ENCODE measurements around the gene PID1.

Gene PID1

GRCh38 chr2:229179628-229180027 is 91.5 kb downstream of the PID1 start:
- no peaks in the 10 kb centered on the region for H3K27me3 ChIP-seq (ENCODE audit: insufficient read depth, poor library complexity, severe bottlenecking)
- no peak for DNase-seq (ENCODE audit: low read depth in 1 of 2, low spot score in 1 of 2)
- TF ChIP-seq POLR2AphosphoS5 (IDR thresholded peaks at IDR 0.05; ENCODE audit: low read depth) = no peak
- no peak for TF ChIP-seq REST (IDR thresholded peaks at IDR 0.05; ENCODE audit: insufficient replicate concordance, low read depth)
- no peak for TF ChIP-seq SPI1 (IDR thresholded peaks at IDR 0.05; ENCODE audit: borderline replicate concordance, low read depth)
- TF ChIP-seq CTCF (IDR thresholded peaks at IDR 0.05; ENCODE audit: insufficient read depth, low read length) = no peak
- TF ChIP-seq GABPA (IDR thresholded peaks at IDR 0.05; ENCODE audit: low read depth) = no peak
- H3K27ac ChIP-seq (replicated peaks) = no peak overlapping the region
- H3K4me3 ChIP-seq (replicated peaks; ENCODE audit: insufficient read depth, low read length) = no peak overlapping the region

- H3K4me3 ChIP-seq (replicated peaks; ENCODE audit: insufficient read depth, low read length) = no peak overlapping the region
- DNase-seq (ENCODE audit: low read depth in 1 of 2, low spot score in 1 of 2) = no peak
- no peaks in the 10 kb centered on the region for H3K27me3 ChIP-seq (ENCODE audit: insufficient read depth, poor library complexity, severe bottlenecking)
- TF ChIP-seq REST (IDR thresholded peaks at IDR 0.05; ENCODE audit: insufficient replicate concordance, low read depth) (no peak), POLR2AphosphoS5 (IDR thresholded peaks at IDR 0.05; ENCODE audit: low read depth) (no peak), SPI1 (IDR thresholded peaks at IDR 0.05; ENCODE audit: borderline replicate concordance, low read depth) (no peak), GABPA (IDR thresholded peaks at IDR 0.05; ENCODE audit: low read depth) (no peak), CTCF (IDR thresholded peaks at IDR 0.05; ENCODE audit: insufficient read depth, low read length) (no peak)
- H3K27ac ChIP-seq (replicated peaks) = no peak overlapping the region
Observed at GRCh38 chr2:229178706-229179105, 92.4 kb downstream of the PID1 start.

- no peak for DNase-seq (ENCODE audit: low read depth in 1 of 2, low spot score in 1 of 2)
- Histone ChIP-seq H3K4me3 (replicated peaks; ENCODE audit: insufficient read depth, low read length) (no peak overlapping the region), H3K27ac (replicated peaks) (no peak overlapping the region), H3K27me3 (ENCODE audit: insufficient read depth, poor library complexity, severe bottlenecking) (no peaks in the 10 kb centered on the region)
- TF ChIP-seq CTCF (IDR thresholded peaks at IDR 0.05; ENCODE audit: insufficient read depth, low read length) (no peak), SPI1 (IDR thresholded peaks at IDR 0.05; ENCODE audit: borderline replicate concordance, low read depth) (no peak)
Observed at GRCh38 chr2:229178117-229178516, 93.0 kb downstream of the PID1 start.

- TF ChIP-seq SPI1 (IDR thresholded peaks at IDR 0.05; ENCODE audit: borderline replicate concordance, low read depth) (no peak), CTCF (IDR thresholded peaks at IDR 0.05; ENCODE audit: insufficient read depth, low read length) (no peak), REST (IDR thresholded peaks at IDR 0.05; ENCODE audit: insufficient replicate concordance, low read depth) (no peak), POLR2AphosphoS5 (IDR thresholded peaks at IDR 0.05; ENCODE audit: low read depth) (no peak), GABPA (IDR thresholded peaks at IDR 0.05; ENCODE audit: low read depth) (no peak)
- no peak overlapping the region for H3K27ac ChIP-seq (replicated peaks)
- DNase-seq (ENCODE audit: low read depth in 1 of 2, low spot score in 1 of 2) = no peak
- no peaks in the 10 kb centered on the region for H3K27me3 ChIP-seq (ENCODE audit: insufficient read depth, poor library complexity, severe bottlenecking)
- H3K4me3 ChIP-seq (replicated peaks; ENCODE audit: insufficient read depth, low read length) = no peak overlapping the region
Observed at GRCh38 chr2:229176136-229176535, 95.0 kb downstream of the PID1 start.
